Activated T-cell treated with anti-CD3 and anti-CD28 coated beads for 24 hours (primary cell): Measurements from ENCODE around the gene ZNF419.
A peak's percentile ranks its signal among the peaks of the same experiment; 100 is the strongest.
"Not testable (repeated sequence)": the region's sequence is repeated elsewhere in the genome, so short reads cannot be mapped to it uniquely, and the experiment has no call there.

Experiments used
- DNase-seq: peaks from one replicate; pipeline ENCODE4 v3.0.0-alpha.2; 2020; ENCODE audit warnings: low read depth

Gene ZNF419

GRCh38 chr19:57487477-57488298 lies at the start of gene ZNF419:
TSS of gene ZNF419 (plus strand) at chr19:57487750. CDS start at chr19:57487951, 201 bp downstream.
- peak; percentile 92 for DNase-seq

- no peak for DNase-seq
Observed at GRCh38 chr19:57437931-57438330, 49.6 kb upstream of the ZNF419 start.

- DNase-seq = no peak
Observed at GRCh38 chr19:57438925-57439324, 48.6 kb upstream of the ZNF419 start.

DNA sequence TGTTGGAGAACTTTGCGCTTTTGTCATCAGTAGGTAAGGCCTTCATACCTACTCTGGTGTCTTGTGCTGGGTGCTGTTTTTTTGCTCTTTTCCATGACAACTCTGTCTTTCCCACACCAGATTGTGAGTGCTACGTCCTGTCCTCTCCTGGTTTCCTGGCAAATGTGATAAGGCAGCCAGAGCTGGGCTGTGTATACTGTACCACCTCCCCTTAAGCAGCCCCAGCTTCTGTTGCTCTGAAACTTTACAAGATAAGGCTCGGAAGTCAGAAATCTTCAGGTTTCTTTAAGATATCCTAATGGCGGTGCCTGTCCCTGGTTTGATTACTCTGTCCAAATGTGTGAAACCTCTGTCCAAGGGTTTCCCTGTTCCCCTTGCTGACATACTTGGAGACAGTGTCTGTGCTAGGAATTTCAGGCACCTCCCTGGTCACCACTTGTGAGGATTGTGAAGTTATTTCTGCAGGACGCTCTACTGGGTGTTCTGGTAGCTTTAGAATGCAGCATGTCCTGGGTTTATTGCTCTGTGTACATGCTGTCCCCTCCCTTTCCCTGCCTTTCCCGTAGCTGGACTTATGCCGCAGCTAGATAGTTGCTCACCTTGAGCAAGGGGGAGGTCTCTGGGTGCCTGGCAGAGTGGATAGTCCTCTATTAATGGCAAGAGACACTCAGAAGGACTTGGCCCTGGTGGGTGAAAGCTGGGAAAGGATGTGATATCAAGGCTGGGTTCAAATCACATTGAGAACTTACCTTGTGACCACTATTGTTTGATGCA lies 45.4 kb upstream of the ZNF419 start:
- no peak for DNase-seq

- no peak for DNase-seq
Observed at GRCh38 chr19:57443121-57443696, 44.3 kb upstream of the ZNF419 start.

- no peak for DNase-seq
Observed at GRCh38 chr19:57452307-57452706, 35.2 kb upstream of the ZNF419 start.

GRCh38 chr19:57465680-57466381 lies 21.7 kb upstream of the ZNF419 start:
- no peak for DNase-seq

DNA sequence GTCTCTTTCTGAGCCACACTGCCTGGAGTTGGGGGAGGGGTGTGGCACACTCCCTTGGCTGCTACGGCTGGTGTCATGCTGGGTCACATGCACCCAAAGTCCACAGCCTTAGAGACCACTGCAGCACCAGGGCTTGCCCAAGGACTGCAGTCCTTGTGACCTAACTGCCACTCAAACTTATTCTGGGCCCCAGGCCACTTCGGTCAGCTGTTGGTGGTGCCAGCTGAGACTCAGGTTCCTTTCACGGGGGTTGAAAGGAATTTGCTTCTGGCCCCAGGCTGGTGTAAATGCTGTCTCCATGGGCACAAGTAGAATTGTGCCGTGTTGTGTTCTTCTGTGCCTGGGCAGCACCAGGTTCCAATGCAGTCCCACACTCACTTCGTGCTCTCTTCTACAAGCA lies 21.1 kb upstream of the ZNF419 start:
- DNase-seq = no peak

- no peak for DNase-seq
Observed at GRCh38 chr19:57473646-57474045, 13.9 kb upstream of the ZNF419 start.

DNA sequence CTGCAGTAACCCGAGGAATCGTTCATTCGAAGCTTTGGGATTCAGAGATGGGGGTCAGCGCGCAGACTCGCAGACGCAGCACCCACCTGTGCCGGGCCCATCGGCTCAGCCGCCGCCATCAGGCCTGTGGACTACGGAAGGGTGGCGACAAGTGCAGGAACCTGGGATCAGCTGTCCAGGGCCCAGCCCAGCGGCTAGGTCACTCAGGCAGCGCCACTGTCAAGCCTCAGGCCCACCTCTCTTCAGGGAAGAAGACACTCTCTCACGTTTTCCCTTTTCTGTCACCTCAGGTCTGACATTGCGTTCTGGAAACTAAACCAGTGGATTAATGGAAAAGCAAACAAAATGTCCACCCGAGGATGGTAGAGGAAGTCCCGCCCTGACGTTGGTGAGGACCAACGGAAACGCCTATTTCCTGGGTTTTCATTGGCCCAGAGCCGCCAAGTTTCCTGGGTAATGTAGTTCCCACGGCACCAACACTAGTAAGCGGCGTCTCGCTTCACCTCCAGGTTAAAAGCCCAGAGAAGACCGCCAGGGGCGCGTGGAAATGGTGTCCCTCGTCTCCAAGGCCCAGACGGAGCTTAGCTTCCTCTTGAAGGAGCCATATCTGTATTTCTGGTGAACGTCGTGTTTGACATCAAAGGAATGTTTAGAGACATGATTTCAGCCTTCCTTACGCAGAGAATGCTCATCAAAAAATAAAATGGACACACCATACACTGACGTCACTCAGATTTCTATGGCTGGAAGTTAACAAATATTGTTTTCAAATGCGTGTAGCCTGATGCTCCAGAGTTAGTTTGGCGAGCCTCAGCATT lies 10.2 kb upstream of the ZNF419 start, which contains the start of gene ZNF772:
Gene ZNF772, minus strand, starts transcription at position 376 of the 818 bp plus-strand sequence. Its CDS starts 257 bp downstream, at position 119.
- DNase-seq = peak; percentile 82

GRCh38 chr19:57488299-57488644 lies 722 bp downstream of the ZNF419 start:
- DNase-seq = not testable (repeated sequence)

- not testable (repeated sequence) for DNase-seq
Observed at GRCh38 chr19:57499332-57499679, 11.8 kb downstream of the ZNF419 start.

DNA sequence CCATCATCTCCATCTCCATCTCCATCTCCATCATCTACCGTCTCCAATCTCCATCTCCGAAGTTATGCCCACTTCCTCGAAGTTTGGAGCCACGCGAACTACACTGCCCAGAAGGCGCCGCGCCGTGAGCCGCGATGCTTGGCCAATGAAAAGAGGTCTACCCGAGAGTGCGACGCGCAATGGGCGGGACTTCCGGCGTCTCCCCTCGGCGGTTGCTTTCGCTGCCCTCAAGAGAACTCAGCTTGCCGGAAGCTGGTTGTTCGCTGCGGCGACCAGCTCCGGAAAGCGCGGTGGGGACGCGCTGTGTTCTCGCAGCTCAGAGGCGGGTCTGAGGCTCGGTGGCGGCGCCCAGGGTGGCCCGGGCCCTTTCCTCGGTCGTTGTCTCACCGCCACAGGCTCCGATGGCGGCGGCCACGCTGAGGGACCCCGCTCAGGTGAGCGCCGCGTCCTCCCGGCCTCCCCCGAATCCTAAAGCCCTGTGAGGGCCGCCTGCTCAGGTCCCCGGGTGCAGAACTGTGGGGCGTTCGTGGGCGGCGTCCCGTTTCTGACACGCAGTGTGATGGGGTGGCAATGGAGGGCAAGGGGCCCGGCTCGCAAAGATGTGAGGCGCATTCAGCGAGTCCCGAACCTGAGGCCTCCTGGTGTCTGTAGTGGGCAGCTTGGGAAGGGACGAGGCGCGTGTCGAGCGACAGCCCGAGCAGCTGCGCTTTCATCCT lies 12.3 kb downstream of the ZNF419 start, which contains the start of gene ZNF773:
Gene ZNF773, plus strand, starts transcription at position 259 of the 716 bp plus-strand sequence. Its CDS starts 143 bp downstream, at position 402.
- peak; percentile 92 for DNase-seq

GRCh38 chr19:57500400-57500799 lies 12.8 kb downstream of the ZNF419 start:
- not testable (repeated sequence) for DNase-seq

- no peak for DNase-seq
Observed at GRCh38 chr19:57506163-57506562, 18.6 kb downstream of the ZNF419 start.

- no peak for DNase-seq
Observed at GRCh38 chr19:57511484-57511883, 23.9 kb downstream of the ZNF419 start.

DNA sequence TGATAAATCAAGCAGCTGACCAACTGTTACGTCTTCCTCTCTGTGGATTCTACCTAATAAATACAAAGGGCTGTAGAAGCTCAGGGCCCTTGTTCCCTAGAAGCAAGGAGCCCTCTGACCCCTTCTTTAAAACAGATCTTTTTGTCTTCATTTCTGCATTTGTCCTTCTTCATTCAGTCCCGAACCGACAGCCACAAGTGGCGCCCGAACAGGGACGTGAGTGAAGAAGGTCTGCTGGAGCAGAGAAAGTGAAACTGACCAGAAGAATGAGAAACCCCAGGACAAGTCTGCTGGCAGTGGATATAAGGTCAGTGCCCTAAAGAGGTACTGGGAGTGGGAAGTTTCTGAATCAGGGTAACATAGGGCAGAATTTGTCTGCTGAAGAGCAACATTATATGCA lies 25.3 kb downstream of the ZNF419 start:
- no peak for DNase-seq

DNA sequence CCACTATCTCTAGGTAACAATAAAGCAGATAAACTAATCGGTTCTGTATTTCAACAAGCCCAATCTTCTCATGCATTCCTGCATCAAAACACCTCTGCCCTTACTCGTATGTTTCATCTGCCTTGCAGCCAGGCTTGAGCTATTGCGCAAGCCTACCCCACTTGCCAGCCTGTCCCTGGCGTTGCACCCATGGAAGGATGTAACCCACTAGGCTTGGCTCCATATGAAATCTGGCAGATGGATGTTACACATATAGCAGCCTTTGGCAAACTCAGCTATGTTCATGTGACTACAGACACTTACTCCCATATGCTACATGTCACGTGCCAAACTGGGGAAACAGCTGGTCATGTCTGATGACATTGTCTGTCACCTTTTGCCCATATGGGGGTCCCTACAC lies 27.7 kb downstream of the ZNF419 start:
- no peak for DNase-seq

DNA sequence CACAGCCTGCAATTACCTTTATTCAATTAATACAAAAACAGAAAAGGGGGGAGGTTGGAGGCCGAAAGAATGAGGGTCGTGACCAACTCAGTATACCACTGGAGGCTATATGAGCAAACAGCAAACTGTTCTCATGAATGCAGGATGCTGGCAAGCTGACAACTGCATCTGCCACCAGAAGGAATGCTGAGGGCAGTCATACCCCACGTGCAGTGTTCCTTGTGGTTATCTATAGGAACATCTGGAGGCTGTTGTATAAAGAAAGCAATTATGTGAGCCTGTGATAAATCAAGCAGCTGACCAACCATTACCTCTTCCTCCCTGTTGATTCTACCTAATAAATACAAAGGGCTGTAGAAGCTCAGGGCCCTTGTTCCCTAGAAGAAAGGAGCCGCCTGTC lies 30.5 kb downstream of the ZNF419 start:
- not testable (repeated sequence) for DNase-seq

DNA sequence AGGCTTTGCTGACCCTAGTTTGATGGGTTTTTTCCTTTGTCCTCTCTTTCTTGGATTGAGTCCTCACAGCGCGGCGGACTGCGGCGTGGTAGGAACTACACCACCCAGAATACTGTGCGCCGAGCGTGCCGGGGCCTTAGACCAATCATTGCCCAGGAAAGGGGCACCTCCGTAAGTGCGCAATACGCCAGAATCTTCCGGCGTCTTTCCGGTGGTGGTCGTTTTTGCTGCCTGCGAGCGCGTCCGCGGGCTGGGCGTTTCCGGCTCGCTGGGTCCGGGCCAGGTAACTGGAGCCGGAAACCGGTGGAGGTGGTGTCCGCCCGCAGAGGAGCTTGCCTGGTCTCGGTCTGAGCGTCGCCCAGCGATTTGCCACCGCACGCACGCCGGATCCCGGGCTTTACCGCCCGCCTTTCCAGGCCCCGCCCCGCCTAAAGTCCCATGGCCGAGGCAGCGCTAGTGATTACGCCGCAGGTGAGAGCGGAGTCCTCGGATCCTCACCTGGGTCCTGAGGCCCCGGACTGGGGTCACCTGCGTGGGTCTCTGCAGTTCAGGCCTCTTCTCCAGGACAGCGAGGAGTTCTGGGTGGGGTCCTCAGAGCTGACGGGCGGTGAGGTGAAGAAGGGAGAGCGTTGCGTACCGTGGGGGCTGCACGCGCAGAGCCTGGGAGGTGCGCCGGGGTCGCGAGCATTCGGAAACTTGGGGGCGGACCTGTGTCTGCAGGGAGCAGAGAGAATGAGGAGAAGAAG lies 39.8 kb downstream of the ZNF419 start, which contains the start of gene ZNF549:
Gene ZNF549, plus strand, starts transcription at position 221 of the 746 bp plus-strand sequence. Its CDS starts 218 bp downstream, at position 439.
- peak; percentile 88 for DNase-seq
